SK-N-MC (cell line): ENCODE results near the gene FAM72B.
"Not testable (repeated sequence)": the region's sequence is repeated elsewhere in the genome, so short reads cannot be mapped to it uniquely, and the experiment has no call there.

Experiments used
- EZH2 ChIP-seq: fragments of 200-600 bp; sonication (generic); IDR thresholded peaks from one replicate; pipeline ENCODE4 v1.6.1; 2017; ENCODE audit warnings: antibody characterized with exemption
- POLR2AphosphoS5 ChIP-seq: IDR thresholded peaks from 2 replicates; pipeline ENCODE4 v1.6.1; 2012; ENCODE audit warnings: mild to moderate bottlenecking, low read depth, low read length, borderline replicate concordance

DNA sequence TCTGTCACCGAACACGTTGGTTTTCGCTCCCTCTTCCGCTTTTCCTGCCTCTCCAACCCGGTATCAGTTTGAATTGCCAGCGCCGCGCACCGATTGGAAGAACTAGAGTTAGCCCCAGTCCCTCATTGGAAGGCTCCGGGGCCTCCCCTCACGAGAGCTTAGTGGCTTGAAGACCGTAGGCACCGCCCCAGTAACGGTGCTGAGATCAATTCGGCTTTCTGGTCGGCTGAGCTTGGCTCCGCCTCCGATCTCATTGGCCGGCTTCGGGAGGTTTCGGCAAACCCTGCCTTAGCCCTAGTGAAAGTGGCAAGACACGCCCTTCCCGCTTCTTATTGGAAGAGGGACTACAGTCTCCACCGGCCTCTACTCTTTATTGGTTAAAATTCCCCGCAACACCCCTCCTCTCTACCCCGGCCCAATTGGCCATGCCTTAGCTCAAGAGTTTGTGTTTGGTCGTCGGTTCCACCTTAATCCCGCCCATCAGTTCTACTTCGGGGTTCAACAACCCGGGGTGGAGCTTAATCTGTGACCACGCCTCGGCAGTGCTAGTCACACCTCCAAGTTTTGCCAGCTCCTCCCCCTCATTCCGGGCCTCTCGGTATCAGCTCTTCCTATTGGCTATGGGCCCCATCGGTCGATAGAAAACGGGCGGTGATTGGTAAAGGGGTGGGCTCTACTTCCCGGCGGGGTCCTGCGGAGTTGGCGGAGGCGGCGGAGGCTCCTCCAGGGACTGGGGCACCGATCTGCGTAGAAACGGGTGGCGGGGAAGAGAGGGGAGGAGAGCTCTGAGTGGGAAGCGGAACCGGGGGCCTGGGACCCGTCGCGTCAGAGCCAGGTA, at the start of gene FAM72B, which contains the start of gene SRGAP2C:
- not testable (repeated sequence) for TF ChIP-seq EZH2
- TF ChIP-seq POLR2AphosphoS5, result 0 out of 2 replicates have a peak, but pooled peaks have one; percentile 19
